Skeletal muscle cell (primary cell): ENCODE measurements around the gene ACADVL.
"Not testable (repeated sequence)": the region's sequence is repeated elsewhere in the genome, so short reads cannot be mapped to it uniquely, and the experiment has no call there.

Source experiments
- DNase-seq: peaks from one replicate; pipeline ENCODE4 v3.0.0-alpha.2; 2010; ENCODE audit warnings: low read depth
- H3K4me3 ChIP-seq: 2 replicates; pipeline ENCODE4 v1.5.1; 2011; ENCODE audit warnings: low read depth, mild to moderate bottlenecking, control low read depth, low read length, moderate library complexity

Gene ACADVL

DNA sequence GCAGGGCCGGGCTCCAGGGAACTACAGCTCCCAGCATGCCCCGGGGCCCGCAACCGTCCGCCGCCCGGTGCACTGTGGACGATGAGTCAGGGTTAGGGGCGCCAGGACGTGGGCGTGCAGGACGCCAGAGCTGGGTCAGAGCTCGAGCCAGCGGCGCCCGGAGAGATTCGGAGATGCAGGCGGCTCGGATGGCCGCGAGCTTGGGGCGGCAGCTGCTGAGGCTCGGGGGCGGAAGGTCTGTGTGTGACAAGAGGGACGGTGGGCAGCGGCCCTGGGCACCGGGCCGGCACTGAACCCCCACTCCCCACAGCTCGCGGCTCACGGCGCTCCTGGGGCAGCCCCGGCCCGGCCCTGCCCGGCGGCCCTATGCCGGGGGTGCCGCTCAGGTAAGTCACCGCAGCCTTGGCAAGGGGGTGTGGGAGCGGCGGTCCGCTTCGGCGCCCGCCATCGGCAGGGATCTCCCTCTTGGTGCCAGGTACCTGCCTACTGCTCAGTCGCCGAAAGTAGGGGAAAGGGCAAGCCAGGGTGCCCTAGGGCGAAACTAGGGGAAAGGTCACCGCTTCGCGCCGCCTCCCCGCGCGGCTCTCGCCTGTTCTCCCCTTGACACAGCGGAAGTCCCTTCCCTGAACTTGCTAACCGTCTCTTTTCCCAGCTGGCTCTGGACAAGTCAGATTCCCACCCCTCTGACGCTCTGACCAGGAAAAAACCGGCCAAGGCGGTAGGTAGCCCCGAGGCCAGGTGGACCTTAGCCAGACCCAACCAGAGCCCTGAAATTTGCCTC lies at the start of gene ACADVL, which contains the start of gene DLG4:
Gene ACADVL, plus strand, starts transcription at position 127 of the 781 bp plus-strand sequence. Its CDS starts 47 bp downstream, at position 174.
Gene DLG4, minus strand, starts transcription at position 25 of the 781 bp plus-strand sequence.
- DNase-seq: peak; percentile 61
- H3K4me3 ChIP-seq: peak within 1 kb of the TSS; percentile 85

DNA sequence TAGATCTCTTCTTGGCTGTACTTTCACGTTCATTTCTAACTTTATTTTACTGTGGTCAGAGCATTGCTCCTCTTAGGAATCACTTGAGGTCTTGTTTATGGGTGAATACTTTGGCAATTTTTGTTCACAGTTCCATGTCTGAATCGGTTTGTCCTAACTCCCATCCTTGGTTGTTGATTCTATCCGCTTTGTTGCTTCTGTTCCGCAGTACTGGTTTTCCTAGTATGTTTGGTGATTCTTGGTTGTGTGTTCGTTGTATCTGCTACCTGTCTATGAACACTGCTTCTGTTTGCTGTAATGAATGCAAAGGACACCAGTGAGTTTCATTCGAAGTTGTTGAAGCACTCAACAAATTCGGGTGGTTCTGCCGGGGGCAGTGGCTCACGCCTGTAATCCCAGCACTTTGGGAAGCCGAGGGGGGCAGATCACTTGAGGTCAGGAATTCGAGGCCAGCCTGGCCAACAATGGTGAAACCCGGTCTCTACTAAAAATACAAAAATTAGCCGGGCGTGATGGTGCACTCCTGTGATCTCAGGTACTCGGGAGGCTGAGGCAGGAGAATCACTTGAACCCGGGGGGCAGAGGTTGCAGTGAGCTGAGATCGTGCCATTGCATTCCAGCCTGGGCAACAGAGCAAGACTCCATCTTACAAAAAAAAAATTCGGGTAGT lies 47.1 kb upstream of the ACADVL start:
- not testable (repeated sequence) for H3K4me3 ChIP-seq, DNase-seq

DNA sequence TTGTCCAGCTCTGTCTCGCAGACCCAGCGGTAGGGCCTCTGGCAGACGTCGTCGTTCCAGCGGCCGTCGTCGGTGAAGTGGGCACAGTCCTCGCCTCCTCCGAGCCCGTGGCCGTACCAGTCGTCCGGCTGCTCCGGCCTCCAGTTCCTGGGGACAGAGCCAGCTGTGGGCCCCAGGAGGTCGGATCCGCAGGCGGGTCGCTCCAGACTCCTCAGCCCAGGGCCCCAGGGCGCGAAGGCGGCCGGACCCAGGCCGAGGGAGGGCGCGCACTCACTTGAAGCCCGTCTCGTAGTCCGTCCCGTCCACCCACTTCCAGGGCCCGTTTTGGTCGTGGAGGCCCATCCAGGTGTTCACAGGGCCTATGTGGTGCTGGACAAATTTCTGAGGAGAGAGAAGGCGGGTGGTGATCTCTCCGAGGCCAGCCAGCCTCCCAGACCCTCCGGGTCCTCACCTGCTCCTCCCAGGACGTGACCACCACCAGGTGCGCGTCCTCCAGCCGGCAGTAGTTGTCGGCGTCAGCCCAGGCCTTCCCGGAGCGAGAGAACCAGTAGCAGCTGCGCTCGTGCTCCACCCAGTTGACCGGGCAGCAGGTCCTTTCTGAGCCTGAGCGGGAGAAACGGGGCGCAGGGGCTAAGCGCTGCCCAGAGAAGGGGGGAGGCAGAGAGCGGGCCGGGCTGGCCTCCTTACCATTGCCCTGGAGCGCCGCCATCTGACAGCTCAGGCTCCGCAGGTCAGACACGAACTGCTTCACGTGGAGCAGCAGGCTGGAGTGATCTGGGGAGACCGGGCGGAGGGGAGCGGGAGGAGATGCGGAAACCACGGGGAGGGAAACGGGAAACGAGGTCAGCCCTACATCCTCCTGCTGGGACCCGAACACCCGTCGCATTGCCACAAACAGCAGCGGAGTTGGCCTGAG lies 45.8 kb upstream of the ACADVL start:
- DNase-seq: no peak
- H3K4me3 ChIP-seq: no peak overlapping the region

DNA sequence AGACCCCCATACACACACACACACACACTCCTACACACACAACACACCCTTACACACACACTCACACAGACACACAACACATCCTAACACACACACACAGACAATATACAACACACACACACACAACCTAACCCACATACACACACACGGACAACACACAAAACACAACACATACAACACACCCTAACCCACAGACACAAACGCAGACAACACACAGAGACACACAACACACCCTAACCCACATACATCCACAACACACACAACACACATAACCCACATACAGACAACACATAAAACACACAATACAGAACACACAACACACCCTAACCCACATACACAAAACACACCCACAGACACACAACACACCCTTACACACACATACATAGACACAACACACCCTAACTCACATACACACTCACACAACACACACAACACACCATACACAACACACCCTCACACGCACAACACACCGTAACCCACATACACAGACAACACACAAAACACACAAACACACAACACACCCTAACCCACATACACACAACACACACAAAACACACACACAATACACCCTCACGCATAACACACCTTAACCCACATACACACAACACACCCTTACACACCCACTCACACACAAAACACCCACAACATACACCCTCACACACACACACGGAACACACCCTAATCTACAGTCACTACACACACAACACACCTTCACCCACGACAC lies 45.0 kb upstream of the ACADVL start:
- no peak overlapping the region for H3K4me3 ChIP-seq
- DNase-seq: no peak

DNA sequence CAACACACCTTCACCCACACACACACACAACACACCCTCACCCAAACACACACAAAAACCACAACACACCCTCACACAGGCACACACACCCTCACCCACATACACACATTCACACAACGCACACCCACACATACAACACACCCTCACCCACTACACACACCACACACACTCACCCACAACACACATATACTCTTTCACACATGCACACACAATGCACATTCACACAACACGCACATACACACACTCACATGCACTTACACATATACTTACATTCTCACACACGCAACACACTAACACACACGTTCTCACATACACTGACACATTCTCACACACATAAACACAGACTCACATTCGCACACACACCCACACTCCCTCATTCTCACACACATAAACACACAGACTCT lies 44.4 kb upstream of the ACADVL start:
- DNase-seq: no peak
- no peak overlapping the region for H3K4me3 ChIP-seq

DNA sequence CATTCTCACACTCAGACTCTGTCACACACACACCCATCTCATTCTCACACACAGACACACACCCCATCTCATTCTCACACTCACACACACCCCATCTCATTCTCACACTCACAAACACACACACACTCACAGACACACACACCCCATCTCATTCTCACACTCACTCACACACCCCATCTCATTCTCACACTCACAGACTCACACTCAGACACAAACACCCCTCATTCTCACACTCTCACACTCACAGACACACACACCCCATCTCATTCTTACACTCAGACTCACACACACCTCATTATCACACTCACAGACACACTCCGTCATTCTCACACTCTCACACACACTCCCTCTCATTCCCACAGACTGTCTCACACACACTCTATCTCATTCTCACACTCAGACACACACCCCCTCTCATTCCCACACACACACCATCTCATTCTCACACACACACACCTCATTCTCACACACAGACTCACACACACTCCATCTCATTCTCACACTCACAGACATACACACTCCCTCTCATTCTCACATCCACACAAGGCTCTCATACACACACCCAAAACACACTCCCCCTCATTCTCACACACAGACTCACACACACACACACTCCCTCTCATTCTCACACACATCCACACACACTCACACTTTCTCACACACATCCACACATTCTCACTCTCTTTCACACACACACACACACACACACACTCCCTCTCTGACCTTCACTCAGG lies 43.5 kb upstream of the ACADVL start:
- DNase-seq: no peak
- H3K4me3 ChIP-seq: no peak overlapping the region

DNA sequence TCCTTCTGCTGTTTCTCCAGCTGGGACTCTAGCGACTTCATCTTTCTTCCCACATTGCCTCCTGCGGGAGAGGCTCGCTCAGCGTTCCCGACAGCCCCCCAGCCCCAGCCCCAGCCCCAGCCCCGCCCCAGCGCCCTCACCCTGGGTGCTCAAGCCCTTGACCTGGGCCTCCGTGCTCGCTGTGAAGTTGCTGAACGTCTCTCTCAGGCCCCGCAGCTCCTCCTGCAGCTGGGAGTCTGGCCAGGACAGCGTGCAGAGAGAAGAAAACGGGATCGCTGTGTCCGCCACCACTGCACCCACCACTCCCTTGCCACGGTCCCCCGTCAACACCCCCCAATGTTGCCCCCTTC lies 42.9 kb upstream of the ACADVL start:
- peak overlapping the region; percentile 58 for H3K4me3 ChIP-seq
- DNase-seq: no peak

DNA sequence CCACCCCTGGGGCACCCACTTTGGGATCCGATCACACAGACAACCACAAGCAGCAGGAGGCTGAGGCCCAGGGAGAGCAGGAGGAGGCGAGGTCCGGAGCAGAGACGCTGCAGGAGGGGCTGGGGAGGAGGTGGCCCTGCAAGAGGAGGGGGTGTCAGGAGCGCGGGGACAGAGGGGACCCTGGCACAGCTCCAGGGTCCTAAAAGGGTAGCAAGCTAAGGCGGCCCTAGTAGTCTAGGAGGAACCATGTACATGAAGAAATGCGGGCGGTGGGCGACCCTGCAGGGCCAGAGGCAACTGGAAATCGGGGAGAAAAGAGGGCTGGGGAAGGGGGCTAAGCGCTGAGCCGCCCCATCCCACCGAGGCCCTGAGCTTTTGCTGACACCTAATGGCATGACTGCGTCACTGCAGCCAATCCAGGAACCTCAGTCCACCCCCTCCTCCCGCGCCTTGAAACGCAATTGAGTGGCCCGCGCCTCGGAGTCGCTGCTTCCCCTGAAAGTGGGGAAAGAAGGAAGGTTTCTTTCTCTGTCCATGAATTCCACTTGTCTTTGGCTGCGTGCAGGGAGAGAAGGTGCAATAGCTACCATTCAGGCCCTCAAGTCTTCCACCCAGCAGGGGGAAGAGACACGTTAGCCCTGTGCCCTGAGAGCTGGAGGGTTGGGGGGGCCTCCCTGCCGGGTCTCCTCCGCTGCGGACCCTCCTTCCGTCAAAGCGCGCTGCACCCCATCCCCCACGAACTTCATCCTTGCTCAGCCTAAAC lies 42.4 kb upstream of the ACADVL start:
- no peak for DNase-seq
- H3K4me3 ChIP-seq: peak overlapping the region; percentile 58

DNA sequence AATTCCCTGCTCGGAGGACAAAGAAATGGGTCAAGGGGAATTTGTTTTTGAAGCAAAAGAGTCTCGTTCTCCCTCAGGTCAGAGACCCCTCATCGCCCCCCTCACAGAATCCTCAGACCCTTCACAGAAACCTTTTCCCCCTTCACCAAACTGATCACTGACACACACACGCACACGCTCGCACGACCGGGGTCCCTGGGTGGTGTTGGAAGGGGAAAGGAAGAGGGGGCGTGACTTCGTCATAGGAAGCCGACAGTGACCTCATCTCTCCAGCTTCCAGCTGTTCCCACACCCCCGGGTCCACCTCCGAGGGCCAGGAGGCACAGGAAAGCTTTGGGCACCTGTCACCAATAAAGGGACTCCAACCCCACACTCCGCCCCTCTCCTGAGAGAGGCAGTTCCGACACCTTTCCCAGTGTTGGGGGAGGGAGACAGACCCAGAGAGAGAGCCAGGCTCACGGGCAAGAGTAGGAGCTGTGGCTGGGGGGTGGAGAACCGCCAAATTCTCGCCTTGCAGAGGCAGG lies 41.7 kb upstream of the ACADVL start:
- no peak for DNase-seq
- H3K4me3 ChIP-seq: peak overlapping the region; percentile 58

DNA sequence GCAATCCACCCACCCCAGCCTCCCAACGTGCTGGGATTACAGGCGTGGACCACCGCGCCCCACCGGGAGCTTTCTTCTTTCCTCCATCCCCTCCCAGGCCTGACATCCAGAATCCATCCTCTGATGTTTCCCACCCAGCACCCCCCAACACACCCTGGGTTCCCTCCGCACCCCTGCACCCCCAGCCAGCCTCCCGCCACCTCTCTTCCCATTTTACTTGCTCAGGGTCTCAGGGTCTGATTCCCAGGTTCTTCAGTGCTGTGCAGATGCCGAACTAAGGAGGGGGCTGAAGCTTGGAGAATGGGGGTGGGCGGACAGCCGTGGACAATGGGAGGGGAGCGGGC lies 40.8 kb upstream of the ACADVL start:
- DNase-seq: no peak
- no peak overlapping the region for H3K4me3 ChIP-seq

DNA sequence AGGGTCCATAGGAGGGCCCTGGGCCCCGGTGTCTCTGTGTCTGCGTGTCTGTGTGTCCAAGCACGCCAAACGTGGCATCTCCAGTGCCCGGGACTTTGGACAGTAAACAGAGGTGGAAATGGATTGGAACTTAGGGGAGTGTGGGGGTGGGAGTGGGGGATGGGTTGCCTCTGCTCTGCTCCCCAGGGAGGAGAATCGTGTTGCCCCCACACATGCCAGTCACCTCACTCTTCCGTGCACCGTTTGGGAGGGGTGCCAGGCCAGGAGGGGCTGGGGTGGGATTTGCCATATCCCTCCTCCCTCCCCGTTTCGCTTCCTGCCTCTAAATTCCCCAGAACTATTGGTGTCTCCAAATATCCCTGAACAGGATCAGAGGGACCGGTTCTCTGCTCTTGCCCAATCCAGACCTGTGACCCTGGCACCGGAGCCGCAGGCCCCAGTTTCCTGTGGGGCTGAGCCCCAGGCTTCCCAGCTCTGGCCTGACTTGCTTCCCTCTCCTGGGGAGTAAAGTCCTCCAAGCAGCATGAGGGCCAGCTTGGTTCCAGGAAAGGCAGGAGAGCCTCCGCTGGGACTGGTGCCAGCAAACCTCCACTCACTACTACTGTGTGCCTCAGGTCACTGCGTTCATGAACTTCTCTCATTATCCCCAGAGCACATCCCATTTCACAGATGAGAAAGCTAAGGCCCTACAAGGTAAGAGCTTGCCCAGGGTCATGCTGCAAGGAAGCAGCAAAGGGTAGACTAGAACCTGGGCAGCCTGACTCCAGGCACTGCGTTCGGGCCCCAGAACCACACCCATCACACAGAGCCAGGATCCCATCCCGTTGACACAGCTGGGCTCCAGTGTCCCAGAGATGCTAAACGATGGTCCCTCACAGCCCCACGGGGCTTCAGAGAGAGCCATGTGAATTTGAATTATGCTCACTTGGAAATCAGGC lies 40.2 kb upstream of the ACADVL start, which contains the start of gene ASGR1:
Gene ASGR1, minus strand, starts transcription at position 54 of the 938 bp plus-strand sequence. CDS start 807 bp downstream, outside the sequence.
- H3K4me3 ChIP-seq: peak within 1 kb of the TSS; percentile 58

DNA sequence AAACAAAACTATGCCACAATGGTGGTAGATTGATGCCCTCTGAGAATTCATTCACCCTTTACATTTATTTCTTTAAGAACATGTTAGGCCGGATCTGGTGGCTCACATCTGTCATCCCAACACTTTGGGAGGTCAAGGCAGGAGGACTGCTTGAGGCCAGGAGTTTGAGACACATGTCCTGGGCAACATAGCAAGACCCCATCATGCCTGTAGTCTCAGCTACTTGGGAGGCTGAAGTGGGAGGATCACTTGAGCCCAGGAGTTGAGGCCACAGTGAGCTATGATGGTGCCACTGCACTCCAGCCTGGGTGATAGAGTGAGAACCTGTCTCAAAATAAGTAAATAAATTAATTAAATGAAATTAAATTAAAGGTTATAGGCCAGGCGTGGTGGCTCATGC lies 37.6 kb upstream of the ACADVL start:
- not testable (repeated sequence) for DNase-seq

More for the DNA sequence above, 40.2 kb upstream of the ACADVL start, which contains the start of gene ASGR1:
- DNase-seq: no peak

DNA sequence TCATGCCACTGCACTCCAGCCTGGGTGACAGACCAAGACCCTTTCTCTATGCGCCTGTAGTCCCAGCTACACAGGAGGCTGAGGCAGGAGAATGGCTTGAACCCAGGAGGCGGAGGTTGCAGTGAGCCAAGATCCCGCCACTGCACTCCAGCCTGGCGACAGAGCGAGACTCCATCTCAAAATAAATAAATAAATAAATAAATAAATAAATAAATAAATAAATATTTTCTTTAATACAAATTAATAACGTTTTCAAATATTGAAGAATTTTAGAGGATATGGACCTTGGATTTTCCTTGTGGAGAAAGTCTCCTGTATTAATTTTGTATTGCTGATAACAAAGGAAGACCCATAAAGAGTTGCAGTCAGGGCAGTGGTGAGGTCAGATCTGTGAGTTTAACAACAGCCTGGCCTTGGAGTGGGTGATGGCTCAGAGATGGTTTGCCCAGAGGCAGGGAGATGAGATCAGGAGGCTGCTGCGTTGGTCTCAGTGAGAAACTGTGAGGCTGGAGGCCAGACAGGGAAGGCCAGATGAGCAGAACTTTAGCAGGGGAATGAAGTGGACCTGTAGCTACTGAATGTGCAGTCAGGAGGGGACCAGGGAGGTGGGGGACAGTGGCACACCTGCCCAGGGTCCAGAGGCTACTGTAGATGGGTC lies 36.2 kb upstream of the ACADVL start:
- H3K4me3 ChIP-seq: no peak overlapping the region
- no peak for DNase-seq

More for the DNA sequence above, 37.6 kb upstream of the ACADVL start:
- H3K4me3 ChIP-seq: not testable (repeated sequence)

DNA sequence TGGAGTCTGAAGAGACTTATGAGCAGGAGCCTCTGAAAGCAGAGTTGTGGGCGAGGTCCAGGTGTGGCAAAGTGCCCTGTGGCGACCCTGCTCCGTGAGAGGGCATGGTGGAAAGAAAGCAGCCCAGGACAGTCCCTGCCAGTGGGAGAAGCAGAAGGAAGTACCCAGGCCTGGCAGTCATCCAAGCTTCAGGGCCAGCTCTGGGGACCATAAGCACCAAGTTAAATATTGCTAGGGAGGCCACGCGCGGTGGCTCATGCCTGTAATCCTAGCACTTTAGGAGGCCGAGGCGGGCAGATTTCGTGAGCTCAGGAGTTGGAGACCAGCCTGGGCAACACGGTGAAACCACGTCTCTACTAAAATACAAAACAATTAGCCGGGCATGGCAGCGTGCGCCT lies 35.6 kb upstream of the ACADVL start:
- no peak for DNase-seq
- H3K4me3 ChIP-seq: no peak overlapping the region

DNA sequence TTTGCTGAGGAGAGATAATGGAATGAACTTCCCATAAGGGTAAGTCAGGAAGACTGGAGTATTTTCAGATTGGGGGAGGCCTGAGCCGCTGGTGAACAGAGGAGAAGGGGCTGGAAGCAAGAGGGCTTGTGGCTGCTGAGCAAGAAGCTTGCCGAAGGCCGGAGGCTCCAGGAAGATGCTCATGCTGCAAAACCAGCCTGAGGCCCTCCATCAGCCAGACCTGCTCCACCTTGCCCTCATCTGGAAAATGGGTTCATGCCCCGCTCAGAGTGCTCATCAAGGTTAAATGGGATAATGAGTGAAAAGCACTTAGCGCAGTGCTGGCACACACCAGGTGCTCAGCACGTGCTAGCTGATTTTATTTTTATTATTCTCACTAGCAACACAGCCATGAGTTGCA lies 35.1 kb upstream of the ACADVL start:
- no peak overlapping the region for H3K4me3 ChIP-seq
- no peak for DNase-seq

DNA sequence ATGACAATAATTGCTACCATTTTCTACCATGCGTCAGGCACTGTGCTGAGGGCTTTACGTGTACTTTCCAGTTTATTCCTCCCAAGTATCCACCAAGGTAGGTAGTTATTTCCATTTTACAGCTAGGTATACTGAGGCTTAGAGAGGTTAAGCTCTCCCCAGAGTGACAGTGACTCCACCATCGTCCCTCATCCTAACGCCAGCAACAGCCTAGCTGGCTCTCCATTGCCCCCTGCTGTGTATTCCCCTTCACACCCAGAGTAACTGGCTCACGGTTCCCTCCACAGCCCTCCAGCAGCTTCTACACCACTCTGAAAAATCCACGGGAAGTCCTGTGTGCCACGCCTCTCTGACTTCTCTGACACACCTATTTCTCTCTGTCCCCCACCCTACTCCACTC lies 33.5 kb upstream of the ACADVL start:
- no peak for DNase-seq
- no peak overlapping the region for H3K4me3 ChIP-seq
